GM23338 (cell line): ENCODE measurements around the gene ZNF524. TPM values are rescaled to one million over a fixed set of nuclear protein-coding genes. Genes with fewer than 3 reads are reported as not detected.

Experiments
- ATAC-seq: fragments of 200-7000 bp; cut with Tn5 transposase; 3 replicates; pipeline ENCODE4 v1.9.1; 2020
- DNase-seq: peaks from one replicate; pipeline ENCODE4 v3.0.0-alpha.2; 2015; ENCODE audit warnings: low spot score
- H2AFZ ChIP-seq: fragments of 200-600 bp; sonication (generic); 2 replicates; pipeline ENCODE4 v1.8.0; 2016; ENCODE audit warnings: antibody characterized with exemption, mild to moderate bottlenecking, moderate library complexity
- H3F3A ChIP-seq: fragments of 200-600 bp; sonication (generic); replicated peaks from 2 replicates; pipeline ENCODE4 v1.8.0; 2017; ENCODE audit warnings: antibody characterized with exemption, mixed run types, low read depth
- H3K27ac ChIP-seq: fragments of 200-600 bp; sonication (generic); 2 replicates; pipeline ENCODE4 v1.6.1; 2016; ENCODE audit warnings: low read depth
- H3K27me3 ChIP-seq: fragments of 200-600 bp; sonication (generic); 2 replicates; pipeline ENCODE4 v1.8.0; 2016; ENCODE audit warnings: mild to moderate bottlenecking, mixed run types, moderate library complexity; ENCODE audit not compliant: insufficient read depth
- H3K36me3 ChIP-seq: fragments of 200-600 bp; sonication (generic); 2 replicates; pipeline ENCODE4 v1.8.0; 2016; ENCODE audit warnings: mild to moderate bottlenecking; ENCODE audit not compliant: insufficient read depth
- H3K4me1 ChIP-seq: fragments of 200-600 bp; sonication (generic); 2 replicates; pipeline ENCODE4 v1.8.0; 2016; ENCODE audit warnings: mild to moderate bottlenecking, moderate library complexity; ENCODE audit not compliant: insufficient read depth
- H3K4me2 ChIP-seq: fragments of 200-600 bp; sonication (generic); 2 replicates; pipeline ENCODE4 v1.7.1; 2017; ENCODE audit warnings: mixed run types
- H3K4me3 ChIP-seq: fragments of 200-600 bp; sonication (generic); 2 replicates; pipeline ENCODE4 v1.6.1; 2016; ENCODE audit warnings: mixed run types
- H3K79me2 ChIP-seq: fragments of 200-600 bp; sonication (generic); replicated peaks from 2 replicates; pipeline ENCODE4 v1.8.0; 2017; ENCODE audit warnings: mild to moderate bottlenecking; ENCODE audit not compliant: insufficient read depth
- H3K9me2 ChIP-seq: fragments of 200-600 bp; sonication (generic); 2 replicates; pipeline ENCODE4 v1.8.0; 2017; ENCODE audit not compliant: insufficient read depth
- H4K20me1 ChIP-seq: fragments of 200-600 bp; sonication (generic); replicated peaks from 2 replicates; pipeline ENCODE4 v1.8.0; 2017; ENCODE audit warnings: mild to moderate bottlenecking; ENCODE audit not compliant: insufficient read depth
- H3K27ac Mint-ChIP-seq: 2 replicates; pipeline ENCODE4 v1.8.0; 2020; ENCODE audit warnings: inconsistent platforms, mild to moderate bottlenecking, moderate library complexity, mixed read lengths
- H3K27me3 Mint-ChIP-seq: 3 replicates; pipeline ENCODE4 v1.8.0; 2022; ENCODE audit warnings: low read depth, mild to moderate bottlenecking, moderate library complexity, mixed read lengths, inconsistent platforms; ENCODE audit not compliant: insufficient read depth, poor library complexity
- H3K36me3 Mint-ChIP-seq: 3 replicates; pipeline ENCODE4 v1.8.0; 2021; ENCODE audit warnings: low read depth, mild to moderate bottlenecking, inconsistent platforms, moderate library complexity, mixed read lengths
- H3K4me1 Mint-ChIP-seq: 3 replicates; pipeline ENCODE4 v1.8.0; 2020; ENCODE audit warnings: mild to moderate bottlenecking, inconsistent platforms, mixed read lengths
- H3K4me3 Mint-ChIP-seq: 3 replicates; pipeline ENCODE4 v1.8.0; 2021; ENCODE audit warnings: moderate library complexity, mild to moderate bottlenecking, inconsistent platforms, mixed read lengths
- H3K9me3 Mint-ChIP-seq: 3 replicates; pipeline ENCODE4 v1.8.0; 2020; ENCODE audit warnings: moderate library complexity, mild to moderate bottlenecking, inconsistent platforms, mixed read lengths
- CREB1 ChIP-seq: fragments of 250-450 bp; sonication (Bioruptor Pico); IDR thresholded peaks from 2 replicates; pipeline ENCODE4 v1.5.0; 2020; ENCODE audit warnings: low read depth, mild to moderate bottlenecking, moderate library complexity
- CTCF ChIP-seq, 2 experiments: fragments of 200-600 bp in 1 of 2; sonication (generic) in 1 of 2; conservative IDR thresholded peaks; 2 replicates each; pipeline versions ENCODE4 v1.5.1 to v1.6.1; 2016 to 2017; ENCODE audit warnings: antibody characterized with exemption in 2 of 2, low read depth in 2 of 2, mild to moderate bottlenecking in 2 of 2, moderate library complexity in 1 of 2
- ETS1 ChIP-seq: IDR thresholded peaks from 2 replicates; pipeline ENCODE4 v1.6.1; 2016; ENCODE audit warnings: antibody characterized with exemption
- EZH2 ChIP-seq: fragments of 200-600 bp; sonication (generic); IDR thresholded peaks from one replicate; pipeline ENCODE4 v1.8.0; 2017; ENCODE audit warnings: antibody characterized with exemption, mild to moderate bottlenecking, low read depth; ENCODE audit not compliant: unreplicated experiment
- EZH2phosphoT487 ChIP-seq: fragments of 200-600 bp; sonication (generic); IDR thresholded peaks from one replicate; pipeline ENCODE4 v1.8.1; 2018; ENCODE audit warnings: antibody characterized with exemption; ENCODE audit not compliant: unreplicated experiment
- JUNB ChIP-seq: IDR thresholded peaks from one replicate; pipeline ENCODE4 v1.6.1; 2016; ENCODE audit warnings: antibody characterized with exemption; ENCODE audit not compliant: unreplicated experiment
- NANOG ChIP-seq: IDR thresholded peaks from 2 replicates; pipeline ENCODE4 v1.6.1; 2016; ENCODE audit warnings: antibody characterized with exemption, borderline replicate concordance
- POLR2AphosphoS5 ChIP-seq: IDR thresholded peaks from 2 replicates; pipeline ENCODE4 v1.6.1; 2016; ENCODE audit warnings: antibody characterized with exemption, low read depth
- STAT1 ChIP-seq: IDR thresholded peaks from one replicate; pipeline ENCODE4 v1.6.1; 2016; ENCODE audit warnings: antibody characterized with exemption; ENCODE audit not compliant: unreplicated experiment
- ZNF114 ChIP-seq: fragments of 250-450 bp; sonication (Bioruptor Pico); IDR thresholded peaks from 2 replicates; pipeline ENCODE4 v1.5.0; 2020; ENCODE audit warnings: mild to moderate bottlenecking, moderate library complexity
- ZNF331 ChIP-seq: fragments of 250-450 bp; sonication (Bioruptor Pico); IDR thresholded peaks from 2 replicates; pipeline ENCODE4 v1.5.0; 2020; ENCODE audit warnings: low read depth, mild to moderate bottlenecking, moderate library complexity
- polyA plus RNA-seq: library from polyadenylated mRNA; unstranded; fragments of >200 nt; fragmentation: Nextera tagmentation; extraction: Ambion mirVana; gene quantifications from 2 replicates; pipeline ENCODE4 v1.2.1, GENCODE V29; 2016
- total RNA-seq: library from RNA; depleted of rRNA; stranded (reverse); fragments of >200 nt; shearing (Covaris generic); gene quantifications from 2 replicates; pipeline ENCODE4 v1.2.3, GENCODE V29; 2014
- TF ChIP-seq, protein P1 (sequence below): IDR thresholded peaks from one replicate; pipeline ENCODE4 v1.6.1; 2018; ENCODE audit warnings: antibody characterized with exemption; ENCODE audit not compliant: unreplicated experiment

Gene ZNF524
- total and polyA plus RNA-seq, 2 experiments from 2014 or later, result 6.0 to 8.3 TPM

GRCh38 chr19:55550321-55550650 is 49.8 kb upstream of the ZNF524 start:
- Histone ChIP-seq H2AFZ (peak overlapping the region; percentile 75), H3K36me3 (no peaks in the 10 kb centered on the region), H3K9me2 (no peaks in the 10 kb centered on the region), H3K27me3 (no peaks in the 10 kb centered on the region), H4K20me1 (no peaks in the 10 kb centered on the region), H3K27ac (peak overlapping the region; percentile 48), H3K4me1 (peaks cover 17% of the 10 kb centered on the region), H3K4me3 (peak overlapping the region; percentile 54), H3F3A (no peaks in the 10 kb centered on the region; the same call in 1 of the 2 replicates), H3K79me2 (no peaks in the 10 kb centered on the region), H3K4me2 (peak overlapping the region; percentile 73)
- Mint-ChIP-seq H3K4me1 (peaks cover 53% of the 10 kb centered on the region), H3K27ac (peak overlapping the region; percentile 61; the same call in 1 of the 2 replicates), H3K9me3 (no peaks in the 10 kb centered on the region; the same call in 2 of the 3 replicates), H3K4me3 (peak overlapping the region; percentile 76), H3K27me3 (peaks cover 24% of the 10 kb centered on the region), H3K36me3 (no peaks in the 10 kb centered on the region)
- ATAC-seq (peak; percentile 16), DNase-seq (peak; percentile 83)
- TF ChIP-seq ETS1 (no peak), EZH2 (no peak), CTCF (conservative IDR thresholded peaks at IDR 0.05; ENCODE audit: low read depth in 2 of 2) (peak in 1 of 2 experiments; percentile 8; a peak in 1 of 4 replicates)

DNA sequence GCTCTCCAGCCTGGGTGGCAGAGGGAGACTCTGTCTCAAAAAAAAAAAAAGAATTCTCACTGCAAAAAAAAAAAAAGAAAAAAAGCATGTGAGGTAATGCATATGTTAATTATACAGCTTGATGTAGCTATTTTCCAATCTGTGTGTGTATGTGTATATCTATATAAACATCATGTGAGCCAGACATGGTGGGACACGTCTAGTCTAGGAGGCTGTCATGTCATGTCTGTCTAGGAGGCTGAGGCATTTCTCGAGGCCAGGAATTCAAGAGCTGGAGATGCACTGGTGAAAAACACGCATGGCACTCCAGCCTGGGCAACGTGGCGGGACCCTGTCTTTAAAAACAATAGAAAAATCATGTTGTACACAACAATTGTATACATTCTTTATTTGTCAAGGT is 47.9 kb upstream of the ZNF524 start:
- Mint-ChIP-seq H3K9me3 (no peaks in the 10 kb centered on the region), H3K27me3 (peaks cover 17% of the 10 kb centered on the region), H3K27ac (no peak overlapping the region), H3K4me3 (peak overlapping the region; percentile 13; the same call in 1 of the 3 replicates), H3K36me3 (no peaks in the 10 kb centered on the region), H3K4me1 (peaks cover 42% of the 10 kb centered on the region)
- no peak for DNase-seq
- no peak overlapping the region; the same call in 1 of the 2 replicates for H3K4me2 ChIP-seq
- H3K79me2 ChIP-seq, result no peaks in the 10 kb centered on the region
- H3K4me1 ChIP-seq, result peaks cover 17% of the 10 kb centered on the region
- no peak overlapping the region for H3K27ac ChIP-seq
- H3F3A ChIP-seq, result no peaks in the 10 kb centered on the region; the same call in 1 of the 2 replicates
- H3K27me3 ChIP-seq, result no peaks in the 10 kb centered on the region
- ATAC-seq, result no peak
- H3K4me3 ChIP-seq, result no peak overlapping the region
- H2AFZ ChIP-seq, result no peak overlapping the region
- H4K20me1 ChIP-seq, result no peaks in the 10 kb centered on the region
- H3K36me3 ChIP-seq, result no peaks in the 10 kb centered on the region
- H3K9me2 ChIP-seq, result no peaks in the 10 kb centered on the region
- no peak for TF ChIP-seq ZNF331 (CRISPR knock-in tag)
- no peak for TF ChIP-seq NANOG
- TF ChIP-seq EZH2, result no peak
- TF ChIP-seq ETS1, result no peak
- no peak for TF ChIP-seq ZNF114 (CRISPR knock-in tag)
- TF ChIP-seq, protein P1, sequence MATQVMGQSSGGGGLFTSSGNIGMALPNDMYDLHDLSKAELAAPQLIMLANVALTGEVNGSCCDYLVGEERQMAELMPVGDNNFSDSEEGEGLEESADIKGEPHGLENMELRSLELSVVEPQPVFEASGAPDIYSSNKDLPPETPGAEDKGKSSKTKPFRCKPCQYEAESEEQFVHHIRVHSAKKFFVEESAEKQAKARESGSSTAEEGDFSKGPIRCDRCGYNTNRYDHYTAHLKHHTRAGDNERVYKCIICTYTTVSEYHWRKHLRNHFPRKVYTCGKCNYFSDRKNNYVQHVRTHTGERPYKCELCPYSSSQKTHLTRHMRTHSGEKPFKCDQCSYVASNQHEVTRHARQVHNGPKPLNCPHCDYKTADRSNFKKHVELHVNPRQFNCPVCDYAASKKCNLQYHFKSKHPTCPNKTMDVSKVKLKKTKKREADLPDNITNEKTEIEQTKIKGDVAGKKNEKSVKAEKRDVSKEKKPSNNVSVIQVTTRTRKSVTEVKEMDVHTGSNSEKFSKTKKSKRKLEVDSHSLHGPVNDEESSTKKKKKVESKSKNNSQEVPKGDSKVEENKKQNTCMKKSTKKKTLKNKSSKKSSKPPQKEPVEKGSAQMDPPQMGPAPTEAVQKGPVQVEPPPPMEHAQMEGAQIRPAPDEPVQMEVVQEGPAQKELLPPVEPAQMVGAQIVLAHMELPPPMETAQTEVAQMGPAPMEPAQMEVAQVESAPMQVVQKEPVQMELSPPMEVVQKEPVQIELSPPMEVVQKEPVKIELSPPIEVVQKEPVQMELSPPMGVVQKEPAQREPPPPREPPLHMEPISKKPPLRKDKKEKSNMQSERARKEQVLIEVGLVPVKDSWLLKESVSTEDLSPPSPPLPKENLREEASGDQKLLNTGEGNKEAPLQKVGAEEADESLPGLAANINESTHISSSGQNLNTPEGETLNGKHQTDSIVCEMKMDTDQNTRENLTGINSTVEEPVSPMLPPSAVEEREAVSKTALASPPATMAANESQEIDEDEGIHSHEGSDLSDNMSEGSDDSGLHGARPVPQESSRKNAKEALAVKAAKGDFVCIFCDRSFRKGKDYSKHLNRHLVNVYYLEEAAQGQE, result no peak
- no peak for TF ChIP-seq EZH2phosphoT487
- TF ChIP-seq JUNB, result no peak
- TF ChIP-seq CTCF (conservative IDR thresholded peaks at IDR 0.05; ENCODE audit: low read depth in 2 of 2), result no peak
- no peak for TF ChIP-seq CREB1 (CRISPR knock-in tag)
- no peak for TF ChIP-seq STAT1
- TF ChIP-seq POLR2AphosphoS5, result no peak
